Breast epithelium (tissue), 4 donors: ENCODE results near the gene PEMT. TPM values are rescaled to one million over a fixed set of nuclear protein-coding genes. Genes with fewer than 3 reads are reported as not detected.

ENCODE experiments used
- DNase-seq, 2 donors: peaks; one replicate each; pipeline ENCODE4 v3.0.0-alpha.2; 2019; ENCODE audit warnings: low spot score in 2 of 2
- H3K27ac ChIP-seq, 2 donors: fragments of 200-600 bp; sonication (generic) in 1 of 2; one replicate each; pipeline ENCODE4 v1.5.1; 2016 to 2019; ENCODE audit warnings: mild to moderate bottlenecking in 1 of 2
- H3K27me3 ChIP-seq, 2 donors: fragments of 200-600 bp; sonication (generic) in 1 of 2; one replicate each; pipeline versions ENCODE4 v1.5.1 to v1.6.0; 2017 to 2019; ENCODE audit warnings: control low read depth in 1 of 2, mild to moderate bottlenecking in 1 of 2
- H3K36me3 ChIP-seq: fragments of 200-600 bp; one replicate; pipeline ENCODE4 v1.5.1; 2019
- H3K4me1 ChIP-seq, 2 donors: fragments of 200-600 bp; sonication (generic); one replicate each; pipeline ENCODE4 v1.5.1; 2016 to 2019; ENCODE audit warnings: control low read depth in 1 of 2
- H3K4me3 ChIP-seq, 3 donors: fragments of 200-600 bp; sonication (generic); 1 replicate in 2 of 3; 2 replicates in 1 of 3; pipeline ENCODE4 v1.5.1; 2016 to 2019; ENCODE audit warnings: mild to moderate bottlenecking in 3 of 3, moderate library complexity in 2 of 3
- H3K9me3 ChIP-seq, 2 donors: fragments of 200-600 bp; sonication (generic) in 1 of 2; one replicate each; pipeline ENCODE4 v1.5.1; 2016 to 2019; ENCODE audit warnings: control low read depth in 1 of 2
- CTCF ChIP-seq, 3 donors: fragments of 450-650 bp; IDR thresholded peaks; one replicate each; pipeline ENCODE4 v1.5.1; 2016 to 2017; ENCODE audit warnings: antibody characterized with exemption in 3 of 3, mild to moderate bottlenecking in 3 of 3, moderate library complexity in 3 of 3
- POLR2A ChIP-seq: fragments of 450-650 bp; IDR thresholded peaks from one replicate; pipeline ENCODE4 v1.6.1; 2016; ENCODE audit warnings: antibody characterized with exemption, mild to moderate bottlenecking, moderate library complexity
- POLR2AphosphoS5 ChIP-seq, 3 donors: sonication (generic); formaldehyde crosslinking; IDR thresholded peaks; one replicate each; pipeline ENCODE4 v1.6.1; 2017; ENCODE audit warnings: antibody characterized with exemption in 3 of 3
- intact Hi-C: fragments of 100-400 bp; cut with DNase I; formaldehyde crosslinking; loops from one replicate; pipeline ENCODE4 v1.15.1; 2023; ENCODE audit warnings: low total_unique reads
- total RNA-seq, 3 donors: library from RNA; depleted of rRNA; stranded (reverse); fragments of >200 nt; gene quantifications; one replicate each; pipeline ENCODE4 v1.1.0, GENCODE V29; 2016

The PEMT gene
- total RNA-seq, 3 donors from 2014 or later: 37.3 to 151 (median 52.4) TPM

DNA sequence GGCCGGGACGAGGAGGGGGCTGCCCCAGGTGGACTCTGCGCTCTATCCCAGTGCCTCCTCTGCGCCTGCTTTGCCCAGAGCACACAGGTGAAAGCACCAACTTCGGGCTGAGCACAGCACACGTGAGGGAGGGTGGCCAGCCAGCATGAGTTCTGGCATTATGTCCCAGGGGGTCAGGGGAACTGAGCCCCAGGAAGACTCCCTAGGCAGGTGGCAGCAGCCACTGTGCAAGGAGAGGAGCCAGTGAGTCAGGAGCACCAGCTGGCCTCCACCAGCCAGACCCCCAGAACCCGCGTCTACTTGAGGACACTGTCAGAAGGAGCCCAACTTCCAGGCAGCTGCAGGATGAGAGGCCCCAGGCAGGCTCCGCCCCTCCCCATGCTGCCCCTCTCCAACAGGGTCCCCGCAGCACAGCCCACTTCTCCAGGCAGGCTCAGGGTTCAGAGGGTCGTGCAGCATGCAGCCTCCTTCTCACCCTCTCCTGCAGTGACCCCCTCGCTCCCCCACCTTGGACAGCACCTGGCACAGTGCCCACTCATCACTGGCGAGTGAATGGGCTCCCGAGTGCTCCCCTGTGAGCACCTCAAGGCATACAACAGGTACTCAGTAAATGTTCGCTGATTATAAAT, 51.1 kb downstream of the PEMT start:
- no peak overlapping the region for H3K27ac ChIP-seq
- intact Hi-C loops: loop anchor here (10.0 kb wide), 1 partner anchor 534 kb away; no protein-coding TSS in a partner anchor

DNA sequence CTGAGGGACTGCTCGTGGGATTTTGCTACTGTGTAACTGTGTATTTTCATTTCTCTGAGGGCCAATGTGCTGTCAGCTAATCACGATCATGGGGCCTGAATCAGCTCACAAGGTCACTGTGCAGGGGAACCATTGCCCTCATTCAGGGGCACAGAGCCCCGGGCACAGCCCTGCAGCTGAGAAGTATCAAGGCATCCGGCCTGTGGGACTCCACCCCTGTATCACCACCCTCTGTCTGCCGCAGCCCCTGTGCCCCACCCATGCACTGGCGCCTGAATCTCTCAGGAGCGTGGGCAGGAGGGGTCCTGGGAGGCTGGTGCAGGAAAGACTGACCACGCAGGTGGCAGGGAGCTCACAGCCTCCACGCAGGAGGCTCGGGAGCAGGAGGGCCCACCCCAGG, 51.9 kb downstream of the PEMT start:
- no peaks in the 10 kb centered on the region for H3K4me1 ChIP-seq
- H3K27me3 ChIP-seq: no peaks in the 10 kb centered on the region
- no peaks in the 10 kb centered on the region for H3K9me3 ChIP-seq
- H3K4me3 ChIP-seq: no peak overlapping the region
- no peak overlapping the region for H3K27ac ChIP-seq
- no peaks in the 10 kb centered on the region for H3K36me3 ChIP-seq
- no peak for TF ChIP-seq POLR2AphosphoS5 (IDR thresholded peaks at IDR 0.05)
- no peak for TF ChIP-seq POLR2A
- no peak for TF ChIP-seq CTCF (IDR thresholded peaks at IDR 0.05)
- intact Hi-C loops: no loop called here
- DNase-seq: no peak

More for the DNA sequence above, 51.1 kb downstream of the PEMT start:
- Histone ChIP-seq H3K4me1 (no peaks in the 10 kb centered on the region), H3K27me3 (no peaks in the 10 kb centered on the region), H3K4me3 (no peak overlapping the region), H3K36me3 (no peaks in the 10 kb centered on the region), H3K9me3 (no peaks in the 10 kb centered on the region)
- DNase-seq: no peak
- TF ChIP-seq POLR2AphosphoS5 (IDR thresholded peaks at IDR 0.05): no peak
- TF ChIP-seq POLR2A: no peak
- TF ChIP-seq CTCF (IDR thresholded peaks at IDR 0.05): no peak

DNA sequence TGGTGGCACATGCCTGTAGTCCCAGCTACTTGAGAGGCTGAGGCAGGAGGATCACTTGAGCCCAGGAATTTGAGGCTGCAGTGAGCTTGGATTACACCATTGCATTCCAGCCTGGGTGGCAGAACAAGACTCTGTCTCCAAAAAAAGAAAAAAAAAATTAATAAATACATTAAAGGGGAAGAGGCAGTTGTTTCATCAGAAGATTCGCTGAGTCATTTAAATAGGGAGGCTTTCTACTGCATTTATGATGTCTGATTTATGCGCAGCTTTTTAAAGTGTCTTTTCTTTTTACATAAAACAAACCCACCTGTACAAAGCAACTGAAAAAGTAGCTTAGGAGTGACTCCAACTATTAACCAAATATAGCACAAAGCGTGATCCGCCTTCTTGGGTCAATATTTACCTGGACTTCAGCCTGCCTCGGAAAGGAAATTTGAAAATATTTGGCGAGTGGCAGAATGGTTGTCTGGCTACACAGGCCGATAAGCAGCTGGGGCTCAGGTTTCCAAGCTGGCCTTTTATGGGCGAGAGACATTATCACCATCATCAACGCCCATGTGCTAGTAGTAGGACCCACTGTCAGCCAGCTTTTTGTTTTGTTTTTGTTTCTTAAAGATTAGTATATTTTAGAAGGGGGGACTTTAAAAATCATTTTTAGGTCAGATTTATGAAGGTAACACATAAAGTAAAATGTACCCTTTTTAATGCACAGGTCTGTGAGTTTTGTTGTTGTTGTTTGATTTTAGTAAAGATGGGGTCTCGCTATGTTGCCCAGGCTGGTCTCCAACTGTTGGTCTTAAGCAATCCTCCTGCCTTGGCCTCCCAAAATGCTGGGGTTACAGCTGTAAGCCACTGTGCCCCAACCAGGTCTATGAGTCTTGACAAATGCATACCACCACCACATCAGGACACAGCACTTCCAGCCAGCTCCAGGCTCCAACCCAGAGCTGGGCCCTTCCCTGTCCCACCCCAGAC, 52.8 kb downstream of the PEMT start:
- no peak for DNase-seq

GRCh38 chr17:17537311-17538099, 54.0 kb downstream of the PEMT start:
- TF ChIP-seq POLR2AphosphoS5 (IDR thresholded peaks at IDR 0.05) (no peak), POLR2A (no peak), CTCF (IDR thresholded peaks at IDR 0.05) (no peak)
- no peak overlapping the region for H3K4me3 ChIP-seq

More for the DNA sequence above, 52.8 kb downstream of the PEMT start:
- no peaks in the 10 kb centered on the region for H3K9me3 ChIP-seq
- intact Hi-C loops: no loop called here
- peak overlapping the region in 1 of 2 donors; percentile 46 for H3K27ac ChIP-seq
- no peaks in the 10 kb centered on the region for H3K4me1 ChIP-seq
- H3K27me3 ChIP-seq: no peaks in the 10 kb centered on the region
- H3K4me3 ChIP-seq: no peak overlapping the region
- no peaks in the 10 kb centered on the region for H3K36me3 ChIP-seq
- TF ChIP-seq CTCF (IDR thresholded peaks at IDR 0.05) (no peak), POLR2A (no peak), POLR2AphosphoS5 (IDR thresholded peaks at IDR 0.05) (no peak)

More at GRCh38 chr17:17537311-17538099, 54.0 kb downstream of the PEMT start:
- Histone ChIP-seq H3K9me3 (no peaks in the 10 kb centered on the region), H3K27me3 (no peaks in the 10 kb centered on the region), H3K27ac (peak overlapping the region; percentile 30 to 46), H3K36me3 (no peaks in the 10 kb centered on the region), H3K4me1 (no peaks in the 10 kb centered on the region)
- DNase-seq: no peak
- intact Hi-C loops: no loop called here
